Neural progenitor cell (in vitro differentiated cells): ENCODE measurements around the gene TAMALIN. TPM values are rescaled to one million over a fixed set of nuclear protein-coding genes. Genes with fewer than 3 reads are reported as not detected.

ENCODE experiments used
- DNase-seq: peaks from one replicate; pipeline ENCODE4 v3.0.0-alpha.2; 2016; ENCODE audit warnings: low spot score
- H2AFZ ChIP-seq: fragments of 200-600 bp; sonication (generic); replicated peaks from 2 replicates; pipeline ENCODE4 v1.6.1; 2016; ENCODE audit warnings: antibody characterized with exemption
- H3F3A ChIP-seq: fragments of 200-600 bp; sonication (generic); 2 replicates; pipeline ENCODE4 v1.6.1; 2016; ENCODE audit warnings: antibody characterized with exemption, low read depth
- H3K27ac ChIP-seq: fragments of 200-600 bp; sonication (generic); 2 replicates; pipeline ENCODE4 v1.5.1; 2016; ENCODE audit warnings: mild to moderate bottlenecking
- H3K27me3 ChIP-seq: fragments of 200-600 bp; sonication (generic); 2 replicates; pipeline ENCODE4 v1.6.1; 2016; ENCODE audit warnings: mild to moderate bottlenecking, moderate library complexity
- H3K36me3 ChIP-seq: fragments of 200-600 bp; sonication (generic); 2 replicates; pipeline ENCODE4 v1.5.1; 2016
- H3K4me1 ChIP-seq: fragments of 200-600 bp; sonication (generic); 2 replicates; pipeline ENCODE4 v1.6.1; 2016; ENCODE audit warnings: mixed run types
- H3K4me2 ChIP-seq: fragments of 200-600 bp; sonication (generic); 2 replicates; pipeline ENCODE4 v1.6.1; 2016
- H3K4me3 ChIP-seq: fragments of 200-600 bp; sonication (generic); 2 replicates; pipeline ENCODE4 v1.5.1; 2016
- H3K79me2 ChIP-seq: fragments of 200-600 bp; sonication (generic); 2 replicates; pipeline ENCODE4 v1.6.1; 2016; ENCODE audit warnings: low read depth
- H3K9ac ChIP-seq: fragments of 200-600 bp; sonication (generic); 2 replicates; pipeline ENCODE4 v1.6.1; 2016
- H3K9me3 ChIP-seq: fragments of 200-600 bp; sonication (generic); 2 replicates; pipeline ENCODE4 v1.5.1; 2016; ENCODE audit warnings: low read depth
- H4K20me1 ChIP-seq: fragments of 200-600 bp; sonication (generic); 2 replicates; pipeline ENCODE4 v1.6.1; 2016; ENCODE audit warnings: low read depth
- H3K27ac Mint-ChIP-seq: 3 replicates; pipeline ENCODE4 v1.8.0; 2021; ENCODE audit warnings: mixed read lengths
- H3K27me3 Mint-ChIP-seq: 2 replicates; pipeline ENCODE4 v1.8.0; 2022; ENCODE audit warnings: low read depth, mild to moderate bottlenecking, inconsistent platforms, moderate library complexity, mixed read lengths; ENCODE audit not compliant: insufficient read depth
- H3K36me3 Mint-ChIP-seq: 3 replicates; pipeline ENCODE4 v1.8.0; 2021; ENCODE audit warnings: mixed read lengths
- H3K4me1 Mint-ChIP-seq: 3 replicates; pipeline ENCODE4 v1.8.0; 2021; ENCODE audit warnings: mixed read lengths
- H3K4me3 Mint-ChIP-seq: 3 replicates; pipeline ENCODE4 v1.8.0; 2021; ENCODE audit warnings: mild to moderate bottlenecking, moderate library complexity, mixed read lengths
- H3K9me3 Mint-ChIP-seq: 3 replicates; pipeline ENCODE4 v1.8.0; 2020; ENCODE audit warnings: mixed read lengths
- EZH2 ChIP-seq: fragments of 200-600 bp; sonication (generic); IDR thresholded peaks from 2 replicates; pipeline ENCODE4 v1.6.1; 2017; ENCODE audit warnings: antibody characterized with exemption, mild to moderate bottlenecking, moderate library complexity
- EZH2phosphoT487 ChIP-seq: fragments of 200-600 bp; sonication (generic); IDR thresholded peaks from 2 replicates; pipeline ENCODE4 v1.6.1; 2017; ENCODE audit warnings: antibody characterized with exemption
- total RNA-seq: library from RNA; depleted of rRNA; stranded (reverse); fragments of >200 nt; gene quantifications from 2 replicates; pipeline ENCODE4 v1.2.3, GENCODE V29; 2015; ENCODE audit warnings: low replicate concordance
- TF ChIP-seq, protein P1 (sequence below): fragments of 200-600 bp; sonication (generic); IDR thresholded peaks from 2 replicates; pipeline ENCODE4 v1.5.1; 2017; ENCODE audit warnings: antibody characterized with exemption, mild to moderate bottlenecking

The TAMALIN gene
- total RNA-seq, 1 donor from 2014 or later, result 1.1 TPM

DNA sequence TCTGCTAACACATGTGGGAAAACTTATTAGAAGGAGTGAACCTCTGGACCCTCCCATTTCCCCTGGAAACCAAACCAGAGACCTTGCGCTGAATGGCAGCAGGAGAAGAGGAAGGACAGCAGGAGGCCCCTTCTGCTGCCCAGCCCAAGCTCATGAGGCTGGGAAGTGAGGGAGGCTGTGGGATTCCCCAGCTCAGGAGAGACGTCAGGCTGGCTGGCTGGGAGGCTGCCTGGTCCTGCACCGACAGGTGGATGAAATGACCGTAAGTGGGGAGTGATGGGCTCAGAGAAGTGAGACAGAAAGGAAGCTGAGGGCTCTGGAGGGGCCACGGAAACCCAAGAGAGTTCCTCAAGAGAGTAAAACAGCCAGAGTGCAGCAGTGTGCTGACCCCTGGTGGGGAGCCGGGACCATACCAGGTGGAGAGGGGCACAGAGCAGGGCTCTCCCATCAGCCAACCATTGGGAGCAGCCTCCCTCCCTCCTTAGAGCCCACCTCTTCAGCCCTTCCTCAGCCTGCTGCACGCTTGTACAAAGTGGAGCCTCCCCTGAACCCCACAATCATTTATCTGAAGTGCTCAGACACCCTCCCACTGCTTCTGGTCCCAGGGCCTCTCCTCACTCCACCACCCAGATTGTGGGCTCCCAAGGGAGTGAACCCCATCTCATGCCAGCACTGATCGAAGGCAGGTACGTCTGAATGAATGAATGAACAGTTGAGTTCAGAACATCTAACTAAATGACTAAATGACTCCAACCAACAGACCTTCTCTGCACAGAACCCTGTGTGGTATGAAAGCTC lies 14.0 kb downstream of the TAMALIN start:
- Mint-ChIP-seq H3K36me3 (no peaks in the 10 kb centered on the region), H3K27me3 (peaks cover 17% of the 10 kb centered on the region), H3K9me3 (no peaks in the 10 kb centered on the region), H3K4me3 (peak overlapping the region; percentile 71), H3K4me1 (peaks cover 37% of the 10 kb centered on the region), H3K27ac (no peak overlapping the region)
- Histone ChIP-seq H3K9me3 (no peaks in the 10 kb centered on the region), H3K27ac (no peak overlapping the region), H3K4me2 (peak overlapping the region; percentile 49), H3K27me3 (peaks cover 67% of the 10 kb centered on the region), H3K36me3 (no peaks in the 10 kb centered on the region), H3K79me2 (no peaks in the 10 kb centered on the region), H3F3A (peaks cover 14% of the 10 kb centered on the region), H3K9ac (no peak overlapping the region), H2AFZ (peak overlapping the region; percentile 68), H4K20me1 (no peaks in the 10 kb centered on the region), H3K4me3 (no peak overlapping the region), H3K4me1 (peaks cover under 1% of the 10 kb centered on the region)
- TF ChIP-seq, protein P1, sequence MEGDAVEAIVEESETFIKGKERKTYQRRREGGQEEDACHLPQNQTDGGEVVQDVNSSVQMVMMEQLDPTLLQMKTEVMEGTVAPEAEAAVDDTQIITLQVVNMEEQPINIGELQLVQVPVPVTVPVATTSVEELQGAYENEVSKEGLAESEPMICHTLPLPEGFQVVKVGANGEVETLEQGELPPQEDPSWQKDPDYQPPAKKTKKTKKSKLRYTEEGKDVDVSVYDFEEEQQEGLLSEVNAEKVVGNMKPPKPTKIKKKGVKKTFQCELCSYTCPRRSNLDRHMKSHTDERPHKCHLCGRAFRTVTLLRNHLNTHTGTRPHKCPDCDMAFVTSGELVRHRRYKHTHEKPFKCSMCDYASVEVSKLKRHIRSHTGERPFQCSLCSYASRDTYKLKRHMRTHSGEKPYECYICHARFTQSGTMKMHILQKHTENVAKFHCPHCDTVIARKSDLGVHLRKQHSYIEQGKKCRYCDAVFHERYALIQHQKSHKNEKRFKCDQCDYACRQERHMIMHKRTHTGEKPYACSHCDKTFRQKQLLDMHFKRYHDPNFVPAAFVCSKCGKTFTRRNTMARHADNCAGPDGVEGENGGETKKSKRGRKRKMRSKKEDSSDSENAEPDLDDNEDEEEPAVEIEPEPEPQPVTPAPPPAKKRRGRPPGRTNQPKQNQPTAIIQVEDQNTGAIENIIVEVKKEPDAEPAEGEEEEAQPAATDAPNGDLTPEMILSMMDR, result peak; percentile 84
- TF ChIP-seq EZH2, result no peak
- peak; percentile 85 for DNase-seq

DNA sequence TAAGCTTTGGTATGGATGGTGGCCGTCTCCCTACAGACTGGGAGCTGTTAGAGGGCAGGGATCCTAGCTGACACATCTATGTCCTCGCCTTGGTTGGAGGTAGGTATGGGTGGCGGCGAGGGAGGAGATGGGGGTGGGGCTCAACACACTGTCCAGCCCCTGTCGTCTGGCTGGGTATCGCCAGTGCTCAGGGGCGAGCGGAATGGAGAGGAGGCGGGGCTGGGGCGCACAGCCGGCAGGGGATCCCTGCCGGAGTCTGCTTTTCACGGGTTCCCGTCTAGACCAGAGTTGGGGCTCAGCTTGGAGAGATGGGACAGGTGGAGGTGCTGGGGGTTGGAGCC lies 16.1 kb downstream of the TAMALIN start:
- H3K36me3 Mint-ChIP-seq, result no peaks in the 10 kb centered on the region
- Histone ChIP-seq H3K27ac (no peak overlapping the region), H3K9me3 (no peaks in the 10 kb centered on the region), H3K9ac (no peak overlapping the region), H3K27me3 (peaks cover 48% of the 10 kb centered on the region), H3F3A (peaks cover 23% of the 10 kb centered on the region), H3K4me3 (peak overlapping the region; percentile 46), H3K4me1 (peaks cover 13% of the 10 kb centered on the region), H3K79me2 (no peaks in the 10 kb centered on the region), H3K36me3 (no peaks in the 10 kb centered on the region), H3K4me2 (peak overlapping the region; percentile 78), H4K20me1 (no peaks in the 10 kb centered on the region), H2AFZ (peak overlapping the region; percentile 92)
- TF ChIP-seq, protein P1, result no peak
- TF ChIP-seq EZH2phosphoT487, result no peak
- TF ChIP-seq EZH2, result peak; percentile 69
- DNase-seq, result peak; percentile 63
- H3K27me3 Mint-ChIP-seq, result peaks cover 19% of the 10 kb centered on the region
- peak overlapping the region; percentile 83 for H3K4me3 Mint-ChIP-seq
- H3K27ac Mint-ChIP-seq, result no peak overlapping the region
- H3K9me3 Mint-ChIP-seq, result no peaks in the 10 kb centered on the region
- peaks cover 47% of the 10 kb centered on the region for H3K4me1 Mint-ChIP-seq

DNA sequence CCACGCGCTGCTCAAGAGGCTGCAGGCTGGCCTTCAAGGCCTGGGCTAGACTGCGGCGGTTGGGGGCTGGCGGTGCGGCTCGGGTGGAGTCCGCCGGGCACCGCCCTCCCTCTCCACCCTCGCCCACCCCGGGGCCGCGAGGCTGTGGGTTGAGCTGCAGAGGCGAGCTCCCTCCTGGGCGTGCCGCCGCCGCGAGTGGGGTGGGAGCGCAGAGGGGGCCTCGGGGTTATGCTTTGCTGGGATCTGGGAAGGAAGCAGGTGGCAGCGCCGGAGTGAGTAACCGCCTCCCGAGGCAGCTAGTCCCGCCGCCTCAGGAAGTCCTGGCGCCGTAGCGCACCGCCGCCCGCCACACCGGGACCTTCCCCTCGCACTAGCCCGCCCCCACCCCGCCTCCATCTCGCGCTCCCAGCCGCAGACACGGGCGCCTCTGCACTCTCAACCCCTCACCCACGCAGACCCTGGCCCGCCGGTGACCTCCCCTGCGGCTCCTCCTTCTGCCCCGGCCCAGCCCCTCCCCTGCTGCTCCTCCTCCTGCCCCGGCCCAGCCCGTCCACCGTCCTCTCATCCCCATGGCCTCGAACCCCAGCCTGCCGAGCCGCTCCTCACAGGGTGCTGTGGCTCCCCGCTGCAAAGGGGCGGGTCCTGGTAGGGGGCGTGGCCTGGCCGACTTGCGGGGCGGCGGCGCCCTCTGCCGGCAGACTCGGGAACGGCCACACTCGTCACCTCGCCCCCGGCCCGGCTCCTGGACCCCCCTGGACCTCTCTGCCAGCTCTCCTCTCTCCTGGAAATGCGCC lies 16.6 kb downstream of the TAMALIN start:
- H3F3A ChIP-seq, result peaks cover 23% of the 10 kb centered on the region
- H3K27me3 Mint-ChIP-seq, result peaks cover 19% of the 10 kb centered on the region
- peak overlapping the region; percentile 84 for H3K4me3 Mint-ChIP-seq
- H3K27ac Mint-ChIP-seq, result no peak overlapping the region
- H3K79me2 ChIP-seq, result no peaks in the 10 kb centered on the region
- H3K9me3 ChIP-seq, result no peaks in the 10 kb centered on the region
- peaks cover 46% of the 10 kb centered on the region for H3K4me1 Mint-ChIP-seq
- peak overlapping the region; percentile 92 for H2AFZ ChIP-seq
- TF ChIP-seq, protein P1, result peak; percentile 99
- TF ChIP-seq EZH2phosphoT487 (peak; percentile 34), EZH2 (peak; percentile 22)
- H3K4me1 ChIP-seq, result peaks cover 13% of the 10 kb centered on the region
- H3K27me3 ChIP-seq, result peaks cover 48% of the 10 kb centered on the region
- H3K36me3 Mint-ChIP-seq, result no peaks in the 10 kb centered on the region
- H3K27ac ChIP-seq, result no peak overlapping the region
- peak; percentile 89 for DNase-seq
- H3K9me3 Mint-ChIP-seq, result no peaks in the 10 kb centered on the region
- H4K20me1 ChIP-seq, result no peaks in the 10 kb centered on the region
- no peak overlapping the region for H3K9ac ChIP-seq
- H3K4me2 ChIP-seq, result peak overlapping the region; percentile 78
- peak overlapping the region; percentile 46 for H3K4me3 ChIP-seq
- no peaks in the 10 kb centered on the region for H3K36me3 ChIP-seq
